Ectodermal cell (in vitro differentiated cells): ENCODE results near the gene SYNDIG1.

Experiments used
- H3K27ac ChIP-seq: 2 replicates; pipeline ENCODE4 v1.7.0; 2013; ENCODE audit warnings: mild to moderate bottlenecking, low read depth, low read length; ENCODE audit not compliant: insufficient read depth, poor library complexity, severe bottlenecking
- H3K27me3 ChIP-seq: 2 replicates; pipeline ENCODE4 v1.7.0; 2013; ENCODE audit warnings: mild to moderate bottlenecking, low read length; ENCODE audit not compliant: insufficient read depth, control insufficient read depth, poor library complexity, severe bottlenecking
- H3K36me3 ChIP-seq: one replicate; pipeline ENCODE4 v1.7.0; 2013; ENCODE audit warnings: low read length; ENCODE audit not compliant: control insufficient read depth, insufficient read depth
- H3K4me1 ChIP-seq: one replicate; pipeline ENCODE4 v1.7.0; 2013; ENCODE audit warnings: low read length; ENCODE audit not compliant: control insufficient read depth, insufficient read depth
- H3K4me3 ChIP-seq: 2 replicates; pipeline ENCODE4 v1.7.0; 2013; ENCODE audit warnings: low read depth, low read length, control low read depth; ENCODE audit not compliant: insufficient read depth
- H3K9me3 ChIP-seq: 2 replicates; pipeline ENCODE4 v1.7.0; 2013; ENCODE audit warnings: mild to moderate bottlenecking, low read length, moderate library complexity; ENCODE audit not compliant: control insufficient read depth
- WGBS, 2 experiments: methylation state at CpG; one replicate each; pipeline ENCODE4 v1.1.7; 2013; ENCODE audit warnings: missing lambda C conversion rate in 2 of 2; 5-methylcytosine and 5-hydroxymethylcytosine counted together

The SYNDIG1 gene

DNA sequence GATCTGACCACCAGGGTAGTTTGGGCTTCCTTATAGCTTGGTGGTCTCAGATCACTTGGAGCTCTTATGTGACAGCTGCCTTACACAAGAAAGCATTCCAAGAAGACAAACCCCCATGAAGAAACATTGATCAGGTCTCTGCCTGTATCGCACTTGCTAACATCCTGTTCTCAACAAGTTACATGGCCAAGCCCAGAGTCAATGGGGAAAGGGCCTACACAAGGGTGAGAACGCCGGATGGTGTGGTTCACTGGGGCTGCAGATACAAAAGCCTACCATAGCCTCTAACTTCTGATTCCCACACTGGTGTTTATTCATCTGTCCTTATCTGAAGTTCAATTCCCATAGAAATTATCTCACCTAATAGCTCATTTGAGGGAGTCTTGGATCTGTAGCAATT lies 235.5 kb downstream of the SYNDIG1 start:
- Histone ChIP-seq H3K4me3 (no peak overlapping the region), H3K4me1 (peaks cover 9% of the 10 kb centered on the region), H3K27me3 (no peaks in the 10 kb centered on the region), H3K9me3 (no peaks in the 10 kb centered on the region), H3K27ac (no peak overlapping the region), H3K36me3 (no peaks in the 10 kb centered on the region)
- 88 to 91% methylated on average over 3 of the region's 3 CpGs for WGBS, 2 experiments

GRCh38 chr20:24705486-24705885 lies 236.1 kb downstream of the SYNDIG1 start:
- WGBS, 2 experiments: 96% methylated on average over 4 of the region's 4 CpGs
- Histone ChIP-seq H3K27me3 (no peaks in the 10 kb centered on the region), H3K36me3 (no peaks in the 10 kb centered on the region), H3K4me3 (no peak overlapping the region), H3K4me1 (peaks cover 9% of the 10 kb centered on the region), H3K9me3 (no peaks in the 10 kb centered on the region), H3K27ac (no peak overlapping the region)

- H3K27me3 ChIP-seq: no peaks in the 10 kb centered on the region
- H3K36me3 ChIP-seq: no peaks in the 10 kb centered on the region
- no peak overlapping the region for H3K27ac ChIP-seq
- no peaks in the 10 kb centered on the region for H3K9me3 ChIP-seq
- H3K4me3 ChIP-seq: no peak overlapping the region
- H3K4me1 ChIP-seq: peaks cover 9% of the 10 kb centered on the region
- 85 to 86% methylated on average over 8 of the region's 8 CpGs for WGBS, 2 experiments
Observed at GRCh38 chr20:24708411-24709295, 239.2 kb downstream of the SYNDIG1 start.
